HCT116 (cell line): Measurements from ENCODE around the gene OBSCN. TPM values are rescaled to one million over a fixed set of nuclear protein-coding genes. Genes with fewer than 3 reads are reported as not detected.
"Not testable (repeated sequence)": the region's sequence is repeated elsewhere in the genome, so short reads cannot be mapped to it uniquely, and the experiment has no call there.

Source experiments
- ATAC-seq: fragments of 200-7000 bp; cut with Tn5 transposase; 2 replicates; pipeline ENCODE4 v1.9.1; 2020; ENCODE audit warnings: mild to moderate bottlenecking, moderate library complexity
- BruUV-seq: library from RNA; stranded (reverse); fragments of 400-500 nt; replicated peaks from 2 replicates; lab custom pipeline; 2021; lab: Mats Ljungman, UMichigan
- CTCF ChIA-PET: fragments of 300-600 bp; sonication (Branson Sonifier 250); formaldehyde crosslinking; loops from one replicate; lab custom pipeline; 2021; ENCODE audit warnings: antibody characterized with exemption; lab: Charles Lee
- POLR2A ChIA-PET: fragments of 300-600, 350-600 bp; sonication (Branson Sonifier 250); formaldehyde crosslinking; loops from one replicate; lab custom pipeline; 2021; ENCODE audit warnings: antibody characterized with exemption; lab: Charles Lee
- RAD21 ChIA-PET, 2 experiments: fragments of 300-600 bp; sonication (Branson Sonifier 250); formaldehyde crosslinking; loops; one replicate each; lab custom pipeline; 2023; ENCODE audit warnings: low total read pairs in 2 of 2; ENCODE audit not compliant: uncharacterized antibody in 2 of 2, unreplicated experiment in 2 of 2, low non-redundant PET in 1 of 2; lab: Charles Lee
- DNase-seq: peaks from one replicate; pipeline ENCODE4 v3.0.0-alpha.2; 2010; ENCODE audit warnings: low read depth, low spot score
- H2AFZ ChIP-seq: fragments of 200-600 bp; shearing (Covaris generic), sonication (generic); 2 replicates; pipeline ENCODE4 v1.6.1; 2017; ENCODE audit warnings: low read depth, mixed run types, mixed read lengths, antibody characterized with exemption, low read length; ENCODE audit not compliant: poor library complexity, severe bottlenecking
- H3K27ac ChIP-seq: 2 replicates; pipeline ENCODE4 v1.5.1; 2012; ENCODE audit warnings: low read depth, low read length
- H3K27me3 ChIP-seq: fragments of 200-600 bp; sonication (generic); 2 replicates; pipeline ENCODE4 v1.6.1; 2016; ENCODE audit warnings: mixed run types, low read length, mixed read lengths; ENCODE audit not compliant: insufficient read depth
- H3K36me3 ChIP-seq, 2 experiments: fragments of 200-500 bp in 1 of 2; fragments of 200-600 bp in 1 of 2; sonication (Bioruptor generic) in 1 of 2; sonication (generic) in 1 of 2; 2 replicates each; pipeline versions ENCODE4 v1.5.1 to v1.6.1; 2014 to 2016; ENCODE audit warnings: low read length in 2 of 2, inconsistent platforms in 1 of 2, mixed read lengths in 1 of 2, mixed run types in 1 of 2; ENCODE audit not compliant: insufficient read depth in 2 of 2, control insufficient read depth in 1 of 2
- H3K4me1 ChIP-seq, 2 experiments: fragments of 200-600 bp in 1 of 2; sonication (generic) in 1 of 2; 2 replicates each; pipeline versions ENCODE4 v1.5.1 to v1.6.1; 2012 to 2017; ENCODE audit warnings: low read length in 2 of 2, inconsistent platforms in 1 of 2, mild to moderate bottlenecking in 1 of 2, mixed read lengths in 1 of 2, mixed run types in 1 of 2, moderate library complexity in 1 of 2; ENCODE audit not compliant: insufficient read depth in 2 of 2, control insufficient read depth in 1 of 2
- H3K4me2 ChIP-seq: fragments of 200-600 bp; sonication (generic); 2 replicates; pipeline ENCODE4 v1.6.1; 2017; ENCODE audit warnings: mixed run types, low read length, mixed read lengths
- H3K4me3 ChIP-seq, 2 experiments: fragments of 200-600 bp in 1 of 2; sonication (generic) in 1 of 2; replicated peaks in 1 of 2; 2 replicates each; pipeline ENCODE4 v1.5.1; 2011 to 2016; ENCODE audit warnings: low read length in 2 of 2, control low read depth in 1 of 2, low read depth in 1 of 2, mild to moderate bottlenecking in 1 of 2, mixed read lengths in 1 of 2, mixed run types in 1 of 2
- H3K79me2 ChIP-seq: fragments of 200-600 bp; sonication (generic); 2 replicates; pipeline ENCODE4 v1.6.1; 2017; ENCODE audit warnings: mild to moderate bottlenecking, mixed run types, low read length, moderate library complexity, mixed read lengths; ENCODE audit not compliant: insufficient read depth
- H3K9ac ChIP-seq: fragments of 200-600 bp; sonication (generic); 2 replicates; pipeline ENCODE4 v1.6.1; 2016; ENCODE audit warnings: low read length, mixed read lengths
- H3K9me2 ChIP-seq: fragments of 200-600 bp; sonication (generic), shearing (Covaris generic); 2 replicates; pipeline ENCODE4 v1.6.1; 2017; ENCODE audit warnings: mixed run types, mild to moderate bottlenecking, moderate library complexity; ENCODE audit not compliant: insufficient read depth
- H3K9me3 ChIP-seq, 2 experiments: fragments of 200-500 bp in 1 of 2; fragments of 200-600 bp in 1 of 2; sonication (Bioruptor generic) in 1 of 2; sonication (generic) in 1 of 2; 2 replicates each; pipeline ENCODE4 v1.6.1; 2014 to 2017; ENCODE audit warnings: low read length in 2 of 2, mixed read lengths in 2 of 2, inconsistent platforms in 1 of 2, low read depth in 1 of 2, mild to moderate bottlenecking in 1 of 2, mixed run types in 1 of 2, moderate library complexity in 1 of 2; ENCODE audit not compliant: control insufficient read depth in 1 of 2, insufficient read depth in 1 of 2
- H4K20me1 ChIP-seq: fragments of 200-600 bp; sonication (generic), shearing (Covaris generic); 2 replicates; pipeline ENCODE4 v1.6.1; 2017; ENCODE audit warnings: mixed run types, mild to moderate bottlenecking, moderate library complexity; ENCODE audit not compliant: insufficient read depth
- CBX3 ChIP-seq: IDR thresholded peaks from 2 replicates; pipeline ENCODE4 v1.6.1; 2012; ENCODE audit warnings: low read depth
- CEBPB ChIP-seq: IDR thresholded peaks from 2 replicates; pipeline ENCODE4 v1.6.1; 2012; ENCODE audit warnings: low read depth
- EGR1 ChIP-seq: IDR thresholded peaks from 2 replicates; pipeline ENCODE4 v1.6.1; 2012; ENCODE audit warnings: low read depth
- ELF1 ChIP-seq: IDR thresholded peaks from 2 replicates; pipeline ENCODE4 v1.6.1; 2012; ENCODE audit warnings: low read depth, borderline replicate concordance
- EZH2phosphoT487 ChIP-seq: fragments of 200-600 bp; IDR thresholded peaks from 2 replicates; pipeline ENCODE4 v1.6.1; 2018; ENCODE audit warnings: antibody characterized with exemption, borderline replicate concordance
- FOSL1 ChIP-seq: IDR thresholded peaks from 2 replicates; pipeline ENCODE4 v1.6.1; 2012; ENCODE audit warnings: low read depth
- JUND ChIP-seq: IDR thresholded peaks from 2 replicates; pipeline ENCODE4 v1.6.1; 2012
- POLR2A ChIP-seq: IDR thresholded peaks from 2 replicates; pipeline ENCODE4 v1.7.0; 2011; ENCODE audit warnings: borderline replicate concordance; ENCODE audit not compliant: insufficient read depth, insufficient read length; ENCODE audit errors: extremely low read depth
- POLR2AphosphoS5 ChIP-seq: IDR thresholded peaks from 2 replicates; pipeline ENCODE4 v1.6.1; 2011; ENCODE audit warnings: mild to moderate bottlenecking, low read depth, low read length, moderate library complexity
- SIN3A ChIP-seq: IDR thresholded peaks from 2 replicates; pipeline ENCODE4 v1.6.1; 2012; ENCODE audit warnings: low read depth
- SP1 ChIP-seq: IDR thresholded peaks from 2 replicates; pipeline ENCODE4 v1.6.1; 2012; ENCODE audit warnings: low read depth
- SRF ChIP-seq: IDR thresholded peaks from 2 replicates; pipeline ENCODE4 v1.6.1; 2012; ENCODE audit warnings: low read depth
- TCF7L2 ChIP-seq: IDR thresholded peaks from 2 replicates; pipeline ENCODE4 v1.7.0; 2011; ENCODE audit warnings: borderline replicate concordance, inconsistent platforms; ENCODE audit not compliant: insufficient read depth, insufficient read length; ENCODE audit errors: extremely low read depth
- ZFX ChIP-seq: fragments of 450-650 bp; IDR thresholded peaks from 2 replicates; pipeline ENCODE4 v1.6.1; 2017
- ZNF274 ChIP-seq: fragments of 200-500 bp; sonication (Bioruptor generic); IDR thresholded peaks from 2 replicates; pipeline ENCODE4 v1.6.1; 2014; ENCODE audit warnings: mild to moderate bottlenecking, low read depth, low read length, inconsistent platforms
- intact Hi-C: fragments of 100-400 bp; cut with micrococcal nuclease; formaldehyde crosslinking; loops from 2 replicates; pipeline ENCODE4 v1.10.0; 2022
- total RNA-seq: library from RNA; stranded (reverse); gene quantifications from one replicate; pipeline ENCODE4 v1.2.1, GENCODE V29; 2021; ENCODE audit not compliant: unreplicated experiment
- TF ChIP-seq, protein P1 (sequence below): IDR thresholded peaks from 2 replicates; pipeline ENCODE4 v1.6.1; 2012; ENCODE audit warnings: low read depth
- TF ChIP-seq, protein P2 (sequence below), 3 experiments: fragments of 200-600 bp in 1 of 3; sonication (generic) in 1 of 3; IDR thresholded peaks in 2 of 3; conservative IDR thresholded peaks in 1 of 3; 2 replicates each; pipeline ENCODE4 v1.5.1; 2012 to 2017; ENCODE audit warnings: low read depth in 2 of 3, low read length in 2 of 3, antibody characterized with exemption in 1 of 3, borderline replicate concordance in 1 of 3, control low read depth in 1 of 3, mild to moderate bottlenecking in 1 of 3, mixed read lengths in 1 of 3, mixed run types in 1 of 3, moderate library complexity in 1 of 3; ENCODE audit not compliant: insufficient read depth in 1 of 3

Gene OBSCN
- total RNA-seq, 1 experiment from 2014 or later = 16.6 TPM

DNA sequence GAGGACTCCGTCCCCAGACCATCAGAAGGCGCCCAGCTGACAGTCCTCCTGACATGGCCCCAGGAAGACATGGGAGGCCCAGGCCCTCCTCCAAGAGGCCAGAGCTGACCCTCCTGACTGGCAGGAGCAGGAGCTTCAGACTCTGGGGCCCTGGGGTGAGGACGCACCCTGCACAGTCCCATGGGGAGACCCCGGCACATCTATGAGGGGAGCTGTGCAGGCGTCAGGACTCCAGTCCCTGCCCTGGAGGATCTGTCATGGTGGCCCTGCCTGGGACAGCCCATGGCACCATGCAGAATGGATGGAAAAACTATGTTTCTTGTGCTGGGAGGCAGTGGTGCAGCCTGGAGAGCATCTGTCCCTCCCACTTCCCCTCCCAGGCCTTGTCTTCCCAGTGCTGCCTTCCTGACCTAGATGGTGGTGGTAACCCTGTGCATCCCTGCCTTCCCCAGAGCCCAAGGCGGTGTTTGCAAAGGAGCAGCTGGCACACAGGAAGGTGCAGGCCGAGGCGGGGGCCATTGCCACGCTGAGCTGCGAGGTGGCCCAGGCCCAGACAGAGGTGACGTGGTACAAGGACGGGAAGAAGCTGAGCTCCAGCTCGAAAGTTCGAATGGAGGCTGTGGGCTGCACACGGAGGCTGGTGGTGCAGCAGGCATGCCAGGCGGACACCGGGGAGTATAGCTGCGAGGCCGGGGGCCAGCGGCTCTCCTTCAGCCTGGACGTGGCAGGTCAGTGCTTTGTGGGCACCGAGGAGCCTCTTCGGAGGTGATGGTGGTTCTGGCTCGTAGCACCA is 41.9 kb downstream of the OBSCN start:
- H3K4me3 ChIP-seq = no peak overlapping the region
- intact Hi-C loops = no loop called here
- H2AFZ ChIP-seq = no peak overlapping the region
- TF ChIP-seq POLR2AphosphoS5 (no peak), EGR1 (no peak), ELF1 (no peak), TCF7L2 (no peak), FOSL1 (no peak), CBX3 (no peak), CEBPB (no peak), ZNF274 (no peak), POLR2A (no peak), ZFX (no peak), SP1 (no peak), SIN3A (no peak), SRF (no peak), JUND (no peak), EZH2phosphoT487 (no peak)
- TF ChIP-seq, protein P1, sequence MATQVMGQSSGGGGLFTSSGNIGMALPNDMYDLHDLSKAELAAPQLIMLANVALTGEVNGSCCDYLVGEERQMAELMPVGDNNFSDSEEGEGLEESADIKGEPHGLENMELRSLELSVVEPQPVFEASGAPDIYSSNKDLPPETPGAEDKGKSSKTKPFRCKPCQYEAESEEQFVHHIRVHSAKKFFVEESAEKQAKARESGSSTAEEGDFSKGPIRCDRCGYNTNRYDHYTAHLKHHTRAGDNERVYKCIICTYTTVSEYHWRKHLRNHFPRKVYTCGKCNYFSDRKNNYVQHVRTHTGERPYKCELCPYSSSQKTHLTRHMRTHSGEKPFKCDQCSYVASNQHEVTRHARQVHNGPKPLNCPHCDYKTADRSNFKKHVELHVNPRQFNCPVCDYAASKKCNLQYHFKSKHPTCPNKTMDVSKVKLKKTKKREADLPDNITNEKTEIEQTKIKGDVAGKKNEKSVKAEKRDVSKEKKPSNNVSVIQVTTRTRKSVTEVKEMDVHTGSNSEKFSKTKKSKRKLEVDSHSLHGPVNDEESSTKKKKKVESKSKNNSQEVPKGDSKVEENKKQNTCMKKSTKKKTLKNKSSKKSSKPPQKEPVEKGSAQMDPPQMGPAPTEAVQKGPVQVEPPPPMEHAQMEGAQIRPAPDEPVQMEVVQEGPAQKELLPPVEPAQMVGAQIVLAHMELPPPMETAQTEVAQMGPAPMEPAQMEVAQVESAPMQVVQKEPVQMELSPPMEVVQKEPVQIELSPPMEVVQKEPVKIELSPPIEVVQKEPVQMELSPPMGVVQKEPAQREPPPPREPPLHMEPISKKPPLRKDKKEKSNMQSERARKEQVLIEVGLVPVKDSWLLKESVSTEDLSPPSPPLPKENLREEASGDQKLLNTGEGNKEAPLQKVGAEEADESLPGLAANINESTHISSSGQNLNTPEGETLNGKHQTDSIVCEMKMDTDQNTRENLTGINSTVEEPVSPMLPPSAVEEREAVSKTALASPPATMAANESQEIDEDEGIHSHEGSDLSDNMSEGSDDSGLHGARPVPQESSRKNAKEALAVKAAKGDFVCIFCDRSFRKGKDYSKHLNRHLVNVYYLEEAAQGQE = no peak
- TF ChIP-seq, protein P2, sequence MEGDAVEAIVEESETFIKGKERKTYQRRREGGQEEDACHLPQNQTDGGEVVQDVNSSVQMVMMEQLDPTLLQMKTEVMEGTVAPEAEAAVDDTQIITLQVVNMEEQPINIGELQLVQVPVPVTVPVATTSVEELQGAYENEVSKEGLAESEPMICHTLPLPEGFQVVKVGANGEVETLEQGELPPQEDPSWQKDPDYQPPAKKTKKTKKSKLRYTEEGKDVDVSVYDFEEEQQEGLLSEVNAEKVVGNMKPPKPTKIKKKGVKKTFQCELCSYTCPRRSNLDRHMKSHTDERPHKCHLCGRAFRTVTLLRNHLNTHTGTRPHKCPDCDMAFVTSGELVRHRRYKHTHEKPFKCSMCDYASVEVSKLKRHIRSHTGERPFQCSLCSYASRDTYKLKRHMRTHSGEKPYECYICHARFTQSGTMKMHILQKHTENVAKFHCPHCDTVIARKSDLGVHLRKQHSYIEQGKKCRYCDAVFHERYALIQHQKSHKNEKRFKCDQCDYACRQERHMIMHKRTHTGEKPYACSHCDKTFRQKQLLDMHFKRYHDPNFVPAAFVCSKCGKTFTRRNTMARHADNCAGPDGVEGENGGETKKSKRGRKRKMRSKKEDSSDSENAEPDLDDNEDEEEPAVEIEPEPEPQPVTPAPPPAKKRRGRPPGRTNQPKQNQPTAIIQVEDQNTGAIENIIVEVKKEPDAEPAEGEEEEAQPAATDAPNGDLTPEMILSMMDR (IDR thresholded peaks at IDR 0.05 in 2 of 3, conservative IDR thresholded peaks at IDR 0.05 in 1 of 3; ENCODE audit: borderline replicate concordance in 1 of 3, insufficient read depth in 1 of 3, low read depth in 2 of 3, low read length in 2 of 3) = no peak
- TF ChIP-seq, all 23 proteins: peak for 0
- Histone ChIP-seq H4K20me1 (no peaks in the 10 kb centered on the region), H3K27ac (no peak overlapping the region), H3K4me1 (no peaks in the 10 kb centered on the region), H3K9ac (no peak overlapping the region), H3K9me2 (no peaks in the 10 kb centered on the region), H3K79me2 (no peaks in the 10 kb centered on the region), H3K4me2 (no peak overlapping the region), H3K27me3 (no peaks in the 10 kb centered on the region), H3K9me3 (peaks cover 16 to 18% of the 10 kb centered on the region in 2 experiments; a peak in 3 of 4 replicates), H3K36me3 (peaks cover 8 to 16% of the 10 kb centered on the region in 2 experiments; a peak in 3 of 4 replicates)
- ATAC-seq (no peak), DNase-seq (no peak)
- CTCF ChIA-PET = no interaction called here
- POLR2A ChIA-PET = no interaction called here
- BruUV-seq = no TSS peak
- RAD21 ChIA-PET = no interaction called here

DNA sequence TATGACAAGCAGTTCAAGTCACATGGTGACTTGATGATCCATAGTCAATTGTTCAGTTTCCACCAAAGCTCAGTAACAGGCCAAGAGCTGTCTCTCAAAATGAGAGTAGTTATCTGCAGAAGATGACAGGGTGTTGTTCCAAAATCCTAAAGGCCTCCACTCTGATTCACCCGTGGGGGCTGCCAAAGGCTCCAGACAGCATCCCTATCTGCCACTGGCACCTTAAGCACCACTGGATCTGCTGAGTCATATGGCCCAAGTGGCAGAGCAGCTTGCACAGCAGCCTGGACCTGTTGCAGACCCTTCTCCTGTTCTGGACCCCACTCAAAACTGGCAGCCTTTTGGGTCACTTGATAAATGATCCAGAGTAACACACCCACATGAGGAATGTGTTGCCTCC is 44.6 kb downstream of the OBSCN start:
- CTCF ChIA-PET, BruUV-seq, intact Hi-C loops, RAD21 ChIA-PET, H2AFZ ChIP-seq, H3K27me3 ChIP-seq, ATAC-seq, H3K9me3 ChIP-seq, POLR2A ChIA-PET, H3K36me3 ChIP-seq, H3K4me1 ChIP-seq, H3K9ac ChIP-seq, H3K4me3 ChIP-seq, H3K27ac ChIP-seq, H4K20me1 ChIP-seq, H3K9me2 ChIP-seq, H3K4me2 ChIP-seq, DNase-seq, H3K79me2 ChIP-seq: not testable (repeated sequence)
